Stimulated activated naive CD4-positive, alpha-beta T cell (primary cell): ENCODE measurements around the gene LDLRAD4.
"Not testable (repeated sequence)": the region's sequence is repeated elsewhere in the genome, so short reads cannot be mapped to it uniquely, and the experiment has no call there.

Experiments used
- DNase-seq, 6 experiments: peaks; one replicate each; lab custom pipeline; 2025; lab: John Stamatoyannopoulos, UW

LDLRAD4 gene

GRCh38 chr18:13338318-13338717 lies 119.8 kb downstream of the LDLRAD4 start:
- DNase-seq: no peak

- DNase-seq: no peak
Observed at GRCh38 chr18:13339653-13340052, 121.1 kb downstream of the LDLRAD4 start.

GRCh38 chr18:13346449-13346848 lies 127.9 kb downstream of the LDLRAD4 start:
- not testable (repeated sequence) for DNase-seq

- DNase-seq: peak in 2 of 6 experiments; percentile 17 to 38
Observed at GRCh38 chr18:13353084-13353823, 134.7 kb downstream of the LDLRAD4 start.

GRCh38 chr18:13354402-13354801 lies 135.8 kb downstream of the LDLRAD4 start:
- DNase-seq: no peak

- DNase-seq: no peak
Observed at GRCh38 chr18:13356032-13356431, 137.5 kb downstream of the LDLRAD4 start.

GRCh38 chr18:13357289-13357688 lies 138.7 kb downstream of the LDLRAD4 start:
- DNase-seq: no peak

- DNase-seq: no peak
Observed at GRCh38 chr18:13359210-13359609, 140.7 kb downstream of the LDLRAD4 start.

- DNase-seq: no peak
Observed at GRCh38 chr18:13361431-13361830, 142.9 kb downstream of the LDLRAD4 start.

GRCh38 chr18:13362051-13362450 lies 143.5 kb downstream of the LDLRAD4 start:
- DNase-seq: no peak

GRCh38 chr18:13362607-13363006 lies 144.0 kb downstream of the LDLRAD4 start:
- no peak for DNase-seq

GRCh38 chr18:13363359-13363758 lies 144.8 kb downstream of the LDLRAD4 start:
- no peak for DNase-seq

GRCh38 chr18:13364721-13365205 lies 146.2 kb downstream of the LDLRAD4 start:
- no peak for DNase-seq

- DNase-seq: no peak
Observed at GRCh38 chr18:13366131-13366530, 147.6 kb downstream of the LDLRAD4 start.

- no peak for DNase-seq
Observed at GRCh38 chr18:13366541-13366940, 148.0 kb downstream of the LDLRAD4 start.

GRCh38 chr18:13366962-13367892 lies 148.7 kb downstream of the LDLRAD4 start:
- DNase-seq: no peak

- DNase-seq: no peak
Observed at GRCh38 chr18:13368080-13368813, 149.7 kb downstream of the LDLRAD4 start.

GRCh38 chr18:13369353-13369752 lies 150.8 kb downstream of the LDLRAD4 start:
- DNase-seq: no peak

- DNase-seq: peak in 4 of 6 experiments; percentile 13 to 35 (median 24)
Observed at GRCh38 chr18:13369756-13370510, 151.4 kb downstream of the LDLRAD4 start.

- DNase-seq: no peak
Observed at GRCh38 chr18:13370995-13371625, 152.6 kb downstream of the LDLRAD4 start.
